Stimulated activated CD8-positive, alpha-beta memory T cell treated with anti-CD3 and anti-CD28 coated beads, Interleukin-7, amount 100 ng/mL, for 4 hours (primary cell): ENCODE data around the gene IGFL1.
"Not testable (repeated sequence)": the region's sequence is repeated elsewhere in the genome, so short reads cannot be mapped to it uniquely, and the experiment has no call there.

ENCODE experiments used
- DNase-seq, 2 donors: peaks; one replicate each; pipeline ENCODE4 v3.0.0-alpha.2; 2020; ENCODE audit warnings: low read depth in 2 of 2

Gene IGFL1

GRCh38 chr19:46201454-46202310 lies 27.9 kb upstream of the IGFL1 start:
- DNase-seq, result no peak

- no peak for DNase-seq
Observed at GRCh38 chr19:46202426-46202825, 27.1 kb upstream of the IGFL1 start.

- no peak for DNase-seq
Observed at GRCh38 chr19:46202872-46203860, 26.4 kb upstream of the IGFL1 start.

- DNase-seq, result no peak
Observed at GRCh38 chr19:46204008-46204407, 25.5 kb upstream of the IGFL1 start.

GRCh38 chr19:46205183-46205984 lies 24.2 kb upstream of the IGFL1 start:
- DNase-seq, result no peak

- DNase-seq, result no peak
Observed at GRCh38 chr19:46206176-46206575, 23.4 kb upstream of the IGFL1 start.

GRCh38 chr19:46206682-46207081 lies 22.9 kb upstream of the IGFL1 start:
- no peak for DNase-seq

- DNase-seq, result not testable (repeated sequence)
Observed at GRCh38 chr19:46207858-46208257, 21.7 kb upstream of the IGFL1 start.

GRCh38 chr19:46209051-46209450 lies 20.5 kb upstream of the IGFL1 start:
- no peak for DNase-seq

- no peak for DNase-seq
Observed at GRCh38 chr19:46209472-46209871, 20.1 kb upstream of the IGFL1 start.

- no peak for DNase-seq
Observed at GRCh38 chr19:46210669-46211068, 18.9 kb upstream of the IGFL1 start.

- no peak for DNase-seq
Observed at GRCh38 chr19:46211201-46211881, 18.2 kb upstream of the IGFL1 start.

GRCh38 chr19:46212592-46212991 lies 16.9 kb upstream of the IGFL1 start:
- not testable (repeated sequence) for DNase-seq

GRCh38 chr19:46213156-46213555 lies 16.4 kb upstream of the IGFL1 start:
- no peak for DNase-seq

- no peak for DNase-seq
Observed at GRCh38 chr19:46213806-46214205, 15.7 kb upstream of the IGFL1 start.

- no peak for DNase-seq
Observed at GRCh38 chr19:46216612-46217011, 12.9 kb upstream of the IGFL1 start.

- DNase-seq, result no peak
Observed at GRCh38 chr19:46217476-46217875, 12.1 kb upstream of the IGFL1 start.

GRCh38 chr19:46218160-46218559 lies 11.4 kb upstream of the IGFL1 start:
- DNase-seq, result no peak

- DNase-seq, result no peak
Observed at GRCh38 chr19:46220038-46220615, 9.4 kb upstream of the IGFL1 start.

GRCh38 chr19:46221152-46221551 lies 8.4 kb upstream of the IGFL1 start:
- DNase-seq, result no peak
